K562 (cell line): ENCODE measurements around the gene VCAN. TPM values are rescaled to one million over a fixed set of nuclear protein-coding genes. Genes with fewer than 3 reads are reported as not detected.

ENCODE experiments used
- ATAC-seq: fragments of 200-7000 bp; cut with Tn5 transposase; 3 replicates; pipeline ENCODE4 v1.9.1; 2020; ENCODE audit warnings: moderate library complexity
- BruUV-seq: library from RNA; stranded (reverse); fragments of 400-500 nt; replicated peaks from 2 replicates; lab custom pipeline; 2021; lab: Mats Ljungman, UMichigan
- CTCF ChIA-PET: fragments of 300-600 bp; formaldehyde crosslinking; extraction: SDS; loops from one replicate; lab custom pipeline; 2021; ENCODE audit warnings: low intra/inter-chr PET ratio; lab: Yijun Ruan, JAX
- POLR2A ChIA-PET: fragments of 300-600, 350-650 bp; sonication (Branson Sonifier 250); formaldehyde crosslinking; extraction: SDS; loops from one replicate; lab custom pipeline; 2021; ENCODE audit warnings: antibody characterized with exemption, inconsistent platforms; lab: Yijun Ruan, JAX
- DNase-seq, 4 experiments: peaks; one replicate each; pipeline versions ENCODE4 v3.0.0 to v3.0.0-alpha.2; 2011 to 2018; ENCODE audit warnings: low spot score in 3 of 4, mixed read lengths in 3 of 4; ENCODE audit errors: extremely low read depth in 1 of 4
- FAIRE-seq: peaks from 2 replicates; lab custom pipeline; 2011; peaks lifted over from hg19 to GRCh38; lab: Jason Lieb, UNC
- H2AFZ ChIP-seq: 2 replicates; pipeline ENCODE4 v1.6.0; 2011; ENCODE audit warnings: low read depth, low read length, control low read depth, inconsistent platforms
- H3K27ac ChIP-seq: fragments of 200-600 bp; 3 replicates; pipeline ENCODE4 v1.8.0; 2011; ENCODE audit warnings: low read depth, mild to moderate bottlenecking, control low read depth, inconsistent platforms, low read length, moderate library complexity, mixed read lengths; ENCODE audit errors: extremely low read depth
- H3K27me3 ChIP-seq, 2 experiments: fragments of 300-600 bp in 1 of 2; 2 replicates in 1 of 2; 3 replicates in 1 of 2; pipeline versions ENCODE4 v1.6.0 to v1.8.0; 2011; ENCODE audit warnings: inconsistent platforms in 2 of 2, low read length in 2 of 2, mild to moderate bottlenecking in 1 of 2, mixed read lengths in 1 of 2, moderate library complexity in 1 of 2; ENCODE audit not compliant: control insufficient read depth in 2 of 2, insufficient read depth in 2 of 2
- H3K36me3 ChIP-seq: fragments of 300-600 bp; 3 replicates; pipeline ENCODE4 v1.8.0; 2011; ENCODE audit warnings: mild to moderate bottlenecking, low read length, inconsistent platforms; ENCODE audit not compliant: control insufficient read depth, insufficient read depth
- H3K4me1 ChIP-seq, 2 experiments: fragments of 200-600 bp in 1 of 2; replicated peaks in 1 of 2; 2 replicates in 1 of 2; 3 replicates in 1 of 2; pipeline versions ENCODE4 v1.5.1 to v1.8.0; 2011; ENCODE audit warnings: inconsistent platforms in 2 of 2, low read length in 2 of 2, mild to moderate bottlenecking in 1 of 2, mixed read lengths in 1 of 2, moderate library complexity in 1 of 2; ENCODE audit not compliant: control insufficient read depth in 2 of 2, insufficient read depth in 2 of 2
- H3K4me2 ChIP-seq: 2 replicates; pipeline ENCODE4 v1.6.1; 2011; ENCODE audit warnings: low read length, control low read depth, inconsistent platforms, mixed read lengths; ENCODE audit not compliant: insufficient read depth
- H3K4me3 ChIP-seq: fragments of 200-600 bp; sonication (generic), shearing (Covaris generic); 2 replicates; pipeline ENCODE4 v1.5.1; 2016; ENCODE audit warnings: control low read depth, inconsistent platforms
- H3K79me2 ChIP-seq: fragments of 200-600 bp; 3 replicates; pipeline ENCODE4 v1.8.0; 2011; ENCODE audit warnings: low read length, inconsistent platforms; ENCODE audit not compliant: control insufficient read depth, insufficient read depth
- H3K9ac ChIP-seq, 2 experiments: 2 replicates each; pipeline versions ENCODE4 v1.6.0 to v1.6.1; 2011; ENCODE audit warnings: low read depth in 2 of 2, low read length in 2 of 2, control low read depth in 1 of 2, inconsistent platforms in 1 of 2, mild to moderate bottlenecking in 1 of 2, mixed read lengths in 1 of 2; ENCODE audit not compliant: insufficient read depth in 1 of 2
- H3K9me1 ChIP-seq: one replicate; pipeline ENCODE4 v1.6.0; 2011; ENCODE audit warnings: inconsistent platforms, mild to moderate bottlenecking, low read length, moderate library complexity; ENCODE audit not compliant: control insufficient read depth, insufficient read depth
- H3K9me3 ChIP-seq: replicated peaks from 2 replicates; pipeline ENCODE4 v1.5.1; 2011; ENCODE audit warnings: low read depth, low read length, inconsistent platforms; ENCODE audit not compliant: control insufficient read depth, insufficient read depth
- H4K20me1 ChIP-seq: replicated peaks from 2 replicates; pipeline ENCODE4 v1.6.1; 2011; ENCODE audit warnings: low read length, inconsistent platforms, mixed read lengths; ENCODE audit not compliant: control insufficient read depth, insufficient read depth
- CTCF ChIP-seq, 3 experiments: IDR thresholded peaks in 2 of 3; conservative IDR thresholded peaks in 1 of 3; 2 replicates each; pipeline ENCODE4 v1.5.1; 2011 to 2012; ENCODE audit warnings: low read length in 3 of 3, mild to moderate bottlenecking in 3 of 3, control low read depth in 2 of 3, improper control_type of control experiment in 1 of 3, inconsistent platforms in 1 of 3, low read depth in 1 of 3, mixed read lengths in 1 of 3, moderate library complexity in 1 of 3; ENCODE audit not compliant: insufficient read depth in 2 of 3
- DEAF1 ChIP-seq: fragments of 450-650 bp; formaldehyde crosslinking; IDR thresholded peaks from 2 replicates; pipeline ENCODE4 v1.4.0; 2020; ENCODE audit warnings: mild to moderate bottlenecking, moderate library complexity
- FUS ChIP-seq: fragments of 200-400 bp; formaldehyde crosslinking; optimal IDR thresholded peaks from 2 replicates; pipeline ENCODE3; 2017; ENCODE audit warnings: low read depth, low read length
- KLF16 ChIP-seq: IDR thresholded peaks from 2 replicates; pipeline ENCODE4 v1.6.1; 2016; ENCODE audit warnings: antibody characterized with exemption
- MCM2 ChIP-seq: fragments of 450-650 bp; IDR thresholded peaks from 2 replicates; pipeline ENCODE4 v1.6.1; 2017; ENCODE audit warnings: low read depth, mild to moderate bottlenecking
- RAD21 ChIP-seq, 2 experiments: fragments of 250-450 bp in 1 of 2; fragments of 450-650 bp in 1 of 2; sonication (Bioruptor Pico) in 1 of 2; formaldehyde crosslinking in 1 of 2; IDR thresholded peaks in 1 of 2; conservative IDR thresholded peaks in 1 of 2; 2 replicates each; pipeline versions ENCODE4 v1.4.0 to v1.8.0; 2020 to 2022; ENCODE audit warnings: mild to moderate bottlenecking in 2 of 2, moderate library complexity in 1 of 2
- THRAP3 ChIP-seq: fragments of 450-650 bp; IDR thresholded peaks from 2 replicates; pipeline ENCODE4 v1.6.1; 2016; ENCODE audit warnings: mild to moderate bottlenecking, inconsistent platforms, borderline replicate concordance
- WGBS: fragments of 100-300 bp; shearing (Covaris generic); methylation state at CpG from one replicate; pipeline ENCODE4 v1.1.6; 2016; ENCODE audit warnings: low coverage, mixed read lengths; ENCODE audit not compliant: insufficient coverage; ENCODE audit errors: missing lambda C conversion rate; 5-methylcytosine and 5-hydroxymethylcytosine counted together
- in situ Hi-C: fragments of 300-500 bp; cut with MboI; formaldehyde crosslinking; loops from 4 replicates; pipeline ENCODE4 v1.15.0; 2018; ENCODE audit warnings: inconsistent platforms, mixed read lengths
- intact Hi-C: fragments of 100-400 bp; cut with micrococcal nuclease; formaldehyde crosslinking; loops from 2 replicates; pipeline ENCODE4 v1.14.2; 2022
- polyA plus RNA-seq, 8 experiments: library from polyadenylated mRNA; depleted of rRNA in 4 of 8; stranded (reverse) in 5 of 8; unstranded in 3 of 8; fragments of >200 nt; fragmentation: Nextera tagmentation in 2 of 8; fragmentation: Illumina TruSeq in 1 of 8; extraction: Ambion mirVana in 2 of 8; extraction: Trizol in 1 of 8; gene quantifications; 2 replicates each; pipeline versions ENCODE4 v1.2.1 to v1.2.3, GENCODE V29; 2011 to 2014; ENCODE audit warnings: inconsistent platforms in 1 of 8, missing spikeins in 1 of 8
- total RNA-seq, 7 experiments: library from RNA; depleted of rRNA in 6 of 7; stranded (reverse); fragments of >200 nt in 6 of 7; fragmentation: Illumina TruSeq in 2 of 7; extraction: Trizol in 2 of 7; gene quantifications; 2 replicates each; pipeline versions ENCODE4 v1.2.1 to v1.2.3, GENCODE V29; 2011 to 2021; ENCODE audit warnings: low replicate concordance in 1 of 7

The VCAN gene
- total and polyA plus RNA-seq, 9 of the 15 experiments (the other 6 are each of a cell fraction or from before 2014, with no cell fraction given), result 0.01 to 0.33 (median 0.05) TPM

DNA sequence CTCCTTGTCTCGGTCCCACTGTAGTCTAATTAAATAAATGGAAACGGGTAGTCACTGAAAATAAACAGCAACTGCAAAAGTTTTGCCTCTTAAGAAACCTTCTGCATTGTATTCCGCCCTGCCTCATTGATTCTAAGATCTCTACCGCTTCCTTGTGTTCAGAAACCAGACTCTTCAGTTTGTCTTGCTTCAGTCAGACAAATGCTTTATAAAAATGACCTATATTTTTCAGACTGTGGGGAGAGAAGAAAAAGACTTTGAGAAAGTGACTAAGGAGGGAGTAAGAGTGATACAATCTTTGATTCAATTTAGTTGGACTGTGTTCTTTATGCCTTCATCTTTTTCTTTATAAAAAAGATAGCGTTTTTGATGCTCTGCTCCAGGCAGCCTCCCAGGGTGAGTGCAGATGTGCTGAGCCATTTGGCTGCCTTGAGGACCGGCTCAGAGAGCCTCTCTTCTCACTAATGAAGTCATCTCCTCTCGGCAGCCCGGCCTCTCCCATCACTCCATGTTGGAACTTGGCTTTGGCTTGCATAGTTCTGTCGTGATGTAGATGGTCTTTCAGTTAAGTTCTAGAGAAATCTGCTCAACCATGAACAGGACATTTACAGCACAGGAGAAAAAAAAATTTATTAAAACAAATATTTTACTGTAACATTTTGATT, 4.0 kb upstream of the VCAN start:
- DNase-seq, result no peak
- Histone ChIP-seq H3K9ac (no peak overlapping the region), H3K9me3 (no peaks in the 10 kb centered on the region), H3K79me2 (no peaks in the 10 kb centered on the region), H3K9me1 (no peaks in the 10 kb centered on the region), H3K4me1 (peaks cover 0 to 11% of the 10 kb centered on the region in 2 experiments; a peak in 2 of 5 replicates), H3K36me3 (no peaks in the 10 kb centered on the region), H4K20me1 (no peaks in the 10 kb centered on the region; the same call in 1 of the 2 replicates), H3K4me3 (no peak overlapping the region), H3K27me3 (peaks cover 9 to 24% of the 10 kb centered on the region in 2 experiments; a peak in 4 of 5 replicates), H2AFZ (no peak overlapping the region), H3K27ac (no peak overlapping the region), H3K4me2 (no peak overlapping the region)
- ChIA-PET CTCF (no interaction called here), POLR2A (no interaction called here)
- no peak for TF ChIP-seq FUS
- TF ChIP-seq DEAF1, result 0 out of 2 replicates have a peak, but pooled peaks have one; percentile 11
- peak in 1 of 2 experiments; percentile 44; a peak in 1 of 4 replicates for TF ChIP-seq RAD21 (CRISPR knock-in tag; conservative IDR thresholded peaks at IDR 0.05 in 1 of 2, IDR thresholded peaks at IDR 0.05 in 1 of 2)
- 0 out of 6 replicates have a peak, but pooled peaks of 1 of the 3 experiments have one; percentile 5 for TF ChIP-seq CTCF (IDR thresholded peaks at IDR 0.05 in 2 of 3, conservative IDR thresholded peaks at IDR 0.05 in 1 of 3; ENCODE audit: insufficient read depth in 2 of 3, low read depth in 1 of 3, low read length in 3 of 3)
- no peak for TF ChIP-seq MCM2
- no peak for TF ChIP-seq KLF16
- no peak for TF ChIP-seq THRAP3
- WGBS, result under 1% methylated on average over 9 of the region's 9 CpGs
- in situ Hi-C loops, result no loop called here
- no TSS peak for BruUV-seq
- intact Hi-C loops, result no loop called here
- FAIRE-seq, result no peak
- no peak for ATAC-seq
